ENCODE data around the gene PRPF31.

The PRPF31 gene

DNA sequence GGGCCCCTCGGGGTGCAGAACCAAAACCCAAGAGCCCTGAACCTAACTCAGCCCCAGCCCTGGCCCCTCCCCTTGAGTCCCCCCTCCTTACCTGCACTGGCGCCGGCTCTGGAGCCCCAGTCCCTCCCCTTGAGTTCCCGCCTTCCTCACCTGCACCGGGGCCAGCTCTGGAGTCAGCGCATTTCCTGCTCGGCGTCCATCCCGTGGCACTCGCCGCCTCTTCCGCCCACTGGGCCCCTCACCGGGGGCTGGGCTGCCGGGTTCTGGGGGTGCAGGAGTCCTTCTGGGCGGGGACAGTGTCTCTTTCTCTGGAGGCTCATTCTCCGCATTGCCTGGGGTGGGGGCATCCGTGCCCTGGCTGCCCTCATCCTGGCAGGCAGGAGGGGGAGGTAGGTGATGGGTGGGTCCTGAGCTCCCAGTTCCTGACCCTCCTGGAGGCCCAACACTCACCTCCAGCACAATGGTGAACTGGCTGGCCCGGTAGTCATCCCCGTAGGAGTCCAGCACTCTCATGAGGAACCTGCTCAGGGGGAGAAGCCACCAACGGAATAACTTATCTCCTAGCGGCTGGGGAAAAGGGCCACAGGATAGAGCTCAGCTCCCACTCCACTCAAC, 7.6 kb upstream of the PRPF31 start:
- DNase-seq = no peak

DNA sequence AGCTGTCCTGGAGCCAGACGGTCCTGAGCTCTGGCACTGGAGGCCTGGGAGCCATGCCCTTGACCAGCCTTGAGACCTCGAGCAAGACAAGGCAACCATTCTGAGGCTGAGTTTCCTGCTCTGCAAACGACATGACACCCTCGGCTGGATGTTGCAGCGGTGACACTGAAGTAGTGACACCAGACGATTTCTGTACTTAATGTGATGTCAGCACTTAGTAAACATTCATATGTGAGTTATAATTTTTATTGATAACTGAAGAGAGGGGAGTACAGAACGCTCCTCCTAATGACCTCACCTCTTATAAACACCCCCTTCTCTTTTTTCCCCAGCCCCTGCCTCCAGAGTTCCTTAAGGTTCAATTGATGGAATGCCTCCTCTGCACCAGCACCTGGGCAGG, 7.1 kb upstream of the PRPF31 start:
- DNase-seq = no peak

DNA sequence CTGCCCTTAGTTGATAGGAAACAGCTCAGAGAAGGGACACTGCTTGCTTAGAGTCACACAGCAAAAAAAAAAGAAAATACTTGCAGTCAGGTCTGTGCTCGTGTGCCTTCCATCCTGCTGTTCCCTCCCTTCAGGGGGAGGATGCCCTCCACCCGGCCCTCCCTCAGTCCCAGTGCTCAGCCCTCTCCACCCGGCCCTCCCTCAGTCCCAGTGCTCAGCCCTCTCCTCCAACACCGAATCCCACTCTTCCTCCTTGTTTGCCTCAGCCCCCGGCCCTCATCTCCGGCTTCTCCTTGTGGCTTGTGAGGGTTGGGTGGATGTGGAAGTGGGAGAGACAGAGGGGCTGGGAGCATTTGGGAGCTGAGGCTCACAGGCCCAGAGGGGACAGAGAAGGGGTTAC, 5.9 kb upstream of the PRPF31 start:
- DNase-seq = no peak

DNA sequence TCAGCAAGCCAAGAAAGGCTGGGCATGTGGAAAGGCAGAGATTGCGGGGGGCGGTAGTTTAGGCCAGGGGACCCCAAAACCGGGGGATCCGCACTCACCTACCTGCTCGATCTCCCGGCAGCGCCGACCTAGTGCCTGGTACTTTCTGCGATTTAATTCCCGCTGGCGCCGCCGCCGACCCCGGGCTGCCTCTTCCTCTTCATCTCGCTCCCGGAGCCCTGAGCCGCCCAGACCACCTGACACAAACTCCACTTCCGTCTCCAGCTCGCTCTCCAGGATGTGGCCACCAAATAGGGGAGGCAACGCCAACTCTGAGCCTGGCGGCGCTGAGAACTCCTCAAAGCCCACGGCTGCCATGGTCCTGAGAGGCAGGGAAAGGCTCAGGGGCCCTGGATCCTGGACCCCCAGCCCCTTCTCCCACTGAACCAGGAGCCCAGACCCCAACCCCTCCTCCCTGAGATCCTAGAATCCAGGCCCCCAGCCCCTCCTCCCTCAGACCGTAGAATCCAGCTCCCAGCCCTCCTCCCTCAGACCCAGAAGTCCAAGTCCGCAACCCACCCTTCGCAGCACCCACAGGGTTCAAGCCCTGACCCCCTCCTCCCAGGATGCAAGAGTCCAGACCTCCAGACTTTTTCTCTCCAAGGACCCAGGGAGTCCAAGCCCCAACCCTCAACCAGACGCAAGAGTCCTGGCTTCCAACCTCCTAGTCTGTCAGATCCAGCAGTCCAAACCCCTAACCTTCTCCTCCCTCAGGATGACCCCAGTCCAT, 1.0 kb upstream of the PRPF31 start:
- DNase-seq = no peak

DNA sequence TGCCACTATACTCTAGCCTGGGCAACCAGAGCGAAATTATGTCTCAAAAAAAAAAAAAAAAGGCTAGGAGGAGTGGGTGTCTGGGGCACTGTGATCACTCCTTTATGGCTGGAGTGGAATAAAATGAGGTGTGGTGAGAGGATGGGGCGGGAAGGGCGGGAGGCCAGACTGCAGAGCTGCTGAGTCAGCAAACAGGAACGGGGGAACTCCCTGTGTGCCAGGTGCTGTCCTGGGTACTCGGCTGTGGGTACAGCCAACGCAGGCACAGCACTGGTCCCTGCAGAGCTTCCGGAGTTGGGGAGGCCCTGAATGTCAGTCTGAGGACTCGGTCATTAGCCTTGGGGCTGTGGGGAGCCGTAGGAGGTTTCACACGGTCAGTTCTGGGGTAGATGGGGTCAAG, 5.7 kb downstream of the PRPF31 start:
- no peak for DNase-seq

- no peak for DNase-seq
Observed at GRCh38 chr19:54123682-54124081, 8.1 kb downstream of the PRPF31 start.

DNA sequence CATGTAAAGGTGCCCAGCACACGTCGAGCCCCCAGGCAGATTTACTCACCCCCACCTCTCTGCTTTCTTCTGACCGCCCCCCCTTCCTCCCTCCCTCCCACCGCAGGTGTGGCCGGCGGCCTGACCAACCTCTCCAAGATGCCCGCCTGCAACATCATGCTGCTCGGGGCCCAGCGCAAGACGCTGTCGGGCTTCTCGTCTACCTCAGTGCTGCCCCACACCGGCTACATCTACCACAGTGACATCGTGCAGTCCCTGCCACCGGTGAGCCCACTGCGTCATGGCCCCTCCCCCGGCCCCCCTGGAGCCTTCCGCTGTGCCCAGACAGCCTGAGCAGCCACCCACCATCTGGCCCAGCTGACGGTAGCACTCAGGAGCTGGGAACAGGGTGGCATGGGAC, 8.8 kb downstream of the PRPF31 start:
- no peak for DNase-seq

DNA sequence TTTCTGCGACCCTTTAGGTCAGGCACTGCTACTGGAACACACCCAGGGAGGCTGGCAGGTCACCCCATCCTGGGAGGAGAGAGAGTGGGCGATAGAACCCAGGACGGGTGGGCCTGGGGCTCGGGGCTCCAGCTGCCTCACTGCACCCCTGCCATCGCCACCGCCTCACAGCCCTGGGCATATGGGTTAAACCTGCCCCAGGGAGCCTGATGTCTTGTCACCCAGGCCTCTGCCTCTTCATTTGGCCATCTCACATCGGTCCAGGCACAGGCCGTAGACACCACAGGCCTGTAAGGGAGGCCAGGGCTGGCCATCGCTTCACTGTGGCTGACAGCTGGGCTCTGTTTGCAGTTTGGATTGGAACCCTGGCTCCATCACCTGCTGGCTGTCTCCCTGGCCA, 10.2 kb downstream of the PRPF31 start:
- DNase-seq = no peak

GRCh38 chr19:54127688-54128440, 12.3 kb downstream of the PRPF31 start:
- DNase-seq = no peak

- no peak for DNase-seq
Observed at GRCh38 chr19:54128441-54128725, 12.8 kb downstream of the PRPF31 start.

DNA sequence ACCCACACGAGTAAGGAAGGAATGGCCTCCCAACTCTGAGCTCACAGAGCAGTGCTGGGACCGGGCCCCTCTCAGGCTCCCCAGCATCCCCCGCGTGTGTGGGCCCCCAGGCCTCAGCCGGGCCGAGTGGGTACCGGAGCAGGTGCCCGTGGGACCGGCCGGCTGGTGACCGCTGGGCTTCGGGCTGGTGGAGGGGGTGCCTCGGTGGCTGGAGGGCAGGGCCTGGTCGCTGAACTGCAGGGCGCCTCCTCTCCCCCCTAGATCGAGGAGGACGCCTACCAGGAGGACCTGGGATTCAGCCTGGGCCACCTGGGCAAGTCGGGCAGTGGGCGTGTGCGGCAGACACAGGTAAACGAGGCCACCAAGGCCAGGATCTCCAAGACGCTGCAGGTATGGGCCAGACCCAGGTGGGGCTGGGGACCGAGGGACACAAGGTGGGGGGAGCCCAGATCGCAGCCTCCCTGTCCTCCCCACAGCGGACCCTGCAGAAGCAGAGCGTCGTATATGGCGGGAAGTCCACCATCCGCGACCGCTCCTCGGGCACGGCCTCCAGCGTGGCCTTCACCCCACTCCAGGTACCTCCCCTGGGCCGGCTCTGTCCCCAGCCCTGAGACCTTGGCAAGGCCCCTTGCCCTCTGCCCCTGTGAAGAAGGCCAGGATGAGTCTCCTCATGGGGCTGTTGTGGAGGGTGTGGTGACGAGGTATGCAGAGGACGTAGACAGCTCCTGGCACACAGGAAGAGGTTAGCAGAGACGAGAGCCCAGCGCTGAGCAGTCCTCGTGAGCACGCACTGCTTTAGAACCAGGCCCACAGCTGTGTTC, 13.5 kb downstream of the PRPF31 start:
- no peak for DNase-seq

- no peak for DNase-seq
Observed at GRCh38 chr19:54129617-54129996, 14.1 kb downstream of the PRPF31 start.

DNA sequence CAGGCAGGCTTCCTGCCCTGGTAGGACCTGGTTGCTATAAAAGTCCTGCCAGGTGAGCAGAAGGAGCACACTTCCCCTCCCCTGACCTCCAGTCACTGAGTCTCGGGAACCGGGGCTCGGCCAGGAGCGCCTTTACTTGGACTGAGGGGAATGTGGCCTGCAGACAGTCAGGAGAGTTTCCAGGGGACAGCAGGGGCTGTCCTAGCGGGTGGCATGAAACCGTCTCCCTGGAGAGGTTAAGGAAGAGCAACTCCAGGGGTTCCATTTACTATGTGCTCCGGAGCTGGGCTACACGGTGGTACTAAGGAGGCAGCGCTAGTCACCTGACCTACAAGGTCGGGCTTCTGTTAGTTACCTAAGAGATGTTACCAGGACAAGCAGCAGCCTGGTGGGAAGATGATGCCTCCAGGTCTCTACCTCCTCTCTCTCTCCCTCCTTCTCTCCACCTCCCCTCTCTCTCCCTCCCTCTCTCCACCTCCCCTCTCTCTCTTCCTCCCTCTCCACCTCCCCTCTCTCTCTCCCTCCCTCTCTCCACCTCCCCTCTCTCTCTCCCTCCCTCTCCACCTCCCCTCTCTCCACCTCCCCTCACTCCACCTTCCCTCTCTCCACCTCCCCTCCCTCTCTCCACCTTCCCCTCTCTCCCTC, 17.9 kb downstream of the PRPF31 start:
- DNase-seq = peak; percentile 78

- no peak for DNase-seq
Observed at GRCh38 chr19:54133957-54134590, 18.5 kb downstream of the PRPF31 start.

GRCh38 chr19:54136086-54136863, 20.7 kb downstream of the PRPF31 start:
- no peak for DNase-seq

DNA sequence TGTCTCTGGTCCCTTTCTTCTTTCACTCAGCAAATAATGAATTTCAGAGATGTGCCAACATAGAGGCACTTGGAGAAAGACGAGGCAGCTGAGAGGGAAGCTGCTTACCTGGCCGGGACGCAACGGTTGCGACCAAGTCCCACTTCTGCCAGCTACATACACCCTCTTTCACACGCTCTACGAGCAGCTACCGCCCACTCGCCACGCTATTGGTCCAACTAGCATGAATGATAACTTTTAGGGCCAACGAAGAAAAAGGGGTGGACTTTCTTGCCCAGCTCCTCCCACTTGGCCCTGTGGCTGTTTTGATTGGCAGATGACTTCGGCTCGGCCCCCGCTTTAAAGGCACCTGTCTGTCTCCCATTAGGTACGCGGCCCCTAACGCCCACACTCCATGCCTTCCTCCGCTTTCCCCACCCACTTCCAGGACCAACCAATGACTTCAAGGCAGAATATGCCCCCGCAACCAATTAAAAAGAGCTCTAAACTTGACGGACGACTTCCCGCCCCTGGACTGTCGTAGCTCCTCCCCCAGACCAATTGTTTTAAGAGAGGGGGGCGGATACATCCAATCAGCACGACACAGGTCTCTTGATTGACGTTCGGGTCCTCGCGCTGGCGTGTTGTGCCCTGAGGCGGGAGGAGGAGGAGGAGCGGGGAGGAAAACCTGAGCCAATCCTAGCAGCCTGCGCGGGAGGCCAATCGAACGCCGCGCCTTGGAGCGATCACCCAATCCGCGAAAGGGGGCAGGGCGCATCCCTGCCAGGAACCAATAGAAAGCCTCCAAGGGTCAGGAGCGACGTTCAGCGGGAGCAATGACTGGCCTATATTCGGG, 21.5 kb downstream of the PRPF31 start:
- DNase-seq = peak; percentile 100

DNA sequence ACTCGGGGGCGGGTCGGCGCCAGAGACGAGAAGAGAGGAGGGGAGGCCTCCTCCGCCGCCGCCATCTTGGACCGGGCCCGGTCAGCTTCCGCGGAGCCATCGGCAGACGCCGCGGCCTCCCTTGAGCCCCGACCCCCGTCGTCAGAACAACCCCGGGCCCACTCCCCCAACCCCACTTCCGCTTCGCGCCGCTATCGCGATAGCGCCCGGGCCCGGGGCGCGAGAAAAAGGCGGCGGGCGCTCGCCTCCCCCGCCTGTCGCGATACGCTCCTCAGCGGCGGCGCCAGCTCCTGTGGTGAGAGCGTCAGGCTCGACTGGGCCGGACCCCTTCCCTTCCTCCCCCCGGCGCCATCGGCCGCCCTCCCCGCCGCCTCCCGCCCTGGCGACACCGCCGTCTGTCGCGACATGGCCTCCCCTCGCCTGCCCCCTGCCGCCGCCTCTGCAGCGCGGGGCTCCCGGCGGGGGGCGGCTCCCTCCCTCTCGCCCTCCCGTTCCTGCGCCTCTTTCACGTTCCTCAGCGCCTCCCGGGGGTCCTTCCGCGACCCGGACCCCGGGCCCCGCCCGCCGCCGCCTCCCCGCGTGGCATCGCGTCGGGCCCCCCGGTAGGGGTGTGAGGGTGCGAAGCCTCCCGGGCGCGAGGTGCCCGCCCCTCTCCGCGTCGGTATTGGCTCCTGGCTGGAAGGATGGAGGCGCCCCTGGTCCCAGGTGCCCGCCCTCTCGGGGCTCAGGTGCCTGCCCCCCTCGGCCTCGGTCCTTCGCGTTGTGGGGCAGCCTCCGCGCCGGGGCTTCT, 22.3 kb downstream of the PRPF31 start, which contains the start of gene CNOT3:
Gene CNOT3 (plus strand): TSS at position 64 of the 790 bp plus-strand sequence. CDS start 5,217 bp downstream, outside the sequence.
- DNase-seq = no peak

DNA sequence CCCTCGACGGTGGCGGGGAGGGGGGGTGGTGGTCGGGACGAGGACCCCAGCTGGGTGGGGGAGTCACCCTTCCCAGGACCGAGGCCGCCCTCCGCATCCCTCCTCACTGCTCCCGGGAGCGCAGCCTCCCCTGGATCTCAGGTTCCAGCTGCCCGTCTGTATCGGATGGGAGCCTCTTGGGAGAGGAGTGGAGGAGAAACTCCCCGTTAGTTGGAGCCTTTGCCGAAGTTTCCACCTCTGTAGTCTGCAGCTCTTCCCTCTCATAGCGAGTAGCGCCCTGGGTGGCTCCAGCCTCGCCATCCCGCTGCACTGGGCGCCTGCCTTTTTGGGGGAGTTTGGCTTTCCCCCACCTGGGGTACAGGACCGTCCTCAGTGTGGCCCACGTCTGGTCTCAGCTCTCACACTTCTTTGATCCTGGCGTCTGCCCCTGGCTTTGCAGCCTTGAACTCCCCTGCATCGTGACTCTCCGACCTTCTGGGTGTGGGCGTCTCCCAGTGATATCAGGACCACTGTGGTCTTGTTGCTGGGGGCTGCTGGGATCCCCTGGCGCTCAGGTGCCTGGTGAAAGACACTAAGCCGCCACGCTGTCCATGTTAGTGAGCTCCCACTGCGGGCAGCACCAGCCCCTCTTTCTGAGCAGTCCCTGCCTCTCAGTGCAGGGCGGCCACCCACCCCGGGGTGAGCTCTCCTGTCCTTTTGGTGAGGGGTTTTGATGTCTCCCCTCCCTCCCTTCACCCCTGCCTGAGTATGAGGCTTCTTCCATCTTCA, 23.1 kb downstream of the PRPF31 start:
- DNase-seq = no peak

GRCh38 chr19:54141356-54141755, 25.8 kb downstream of the PRPF31 start:
- DNase-seq = no peak
